ENCODE measurements around the gene NR2E1. TPM values are rescaled to one million over a fixed set of nuclear protein-coding genes. Genes with fewer than 3 reads are reported as not detected.

NR2E1 gene
- total RNA-seq, 1 experiment from 2014 or later = not detected

GRCh38 chr6:108203189-108204112 is 37.6 kb downstream of the NR2E1 start:
- peaks cover 3% of the 10 kb centered on the region for H3K4me1 Mint-ChIP-seq
- no peaks in the 10 kb centered on the region for H3K9me3 Mint-ChIP-seq
- no peaks in the 10 kb centered on the region for H3K27me3 Mint-ChIP-seq (ENCODE audit: low read depth)
- ChIA-PET POLR2A (no interaction called here), CTCF (no interaction called here)
- no peak overlapping the region for H3K4me3 Mint-ChIP-seq
- DNase-seq (ENCODE audit: low spot score) (no peak), ATAC-seq (no peak)
- H3K36me3 Mint-ChIP-seq = no peaks in the 10 kb centered on the region; the same call in 1 of the 2 replicates
- H3K27ac Mint-ChIP-seq = no peak overlapping the region
- TF ChIP-seq EMX1 (CRISPR knock-in tag; IDR thresholded peaks at IDR 0.05) = no peak
- TF ChIP-seq TP53 (CRISPR knock-in tag; IDR thresholded peaks at IDR 0.05) = no peak
- TF ChIP-seq, protein P1, sequence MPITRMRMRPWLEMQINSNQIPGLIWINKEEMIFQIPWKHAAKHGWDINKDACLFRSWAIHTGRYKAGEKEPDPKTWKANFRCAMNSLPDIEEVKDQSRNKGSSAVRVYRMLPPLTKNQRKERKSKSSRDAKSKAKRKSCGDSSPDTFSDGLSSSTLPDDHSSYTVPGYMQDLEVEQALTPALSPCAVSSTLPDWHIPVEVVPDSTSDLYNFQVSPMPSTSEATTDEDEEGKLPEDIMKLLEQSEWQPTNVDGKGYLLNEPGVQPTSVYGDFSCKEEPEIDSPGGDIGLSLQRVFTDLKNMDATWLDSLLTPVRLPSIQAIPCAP (CRISPR knock-in tag; IDR thresholded peaks at IDR 0.05) = no peak
- TF ChIP-seq, protein P2, sequence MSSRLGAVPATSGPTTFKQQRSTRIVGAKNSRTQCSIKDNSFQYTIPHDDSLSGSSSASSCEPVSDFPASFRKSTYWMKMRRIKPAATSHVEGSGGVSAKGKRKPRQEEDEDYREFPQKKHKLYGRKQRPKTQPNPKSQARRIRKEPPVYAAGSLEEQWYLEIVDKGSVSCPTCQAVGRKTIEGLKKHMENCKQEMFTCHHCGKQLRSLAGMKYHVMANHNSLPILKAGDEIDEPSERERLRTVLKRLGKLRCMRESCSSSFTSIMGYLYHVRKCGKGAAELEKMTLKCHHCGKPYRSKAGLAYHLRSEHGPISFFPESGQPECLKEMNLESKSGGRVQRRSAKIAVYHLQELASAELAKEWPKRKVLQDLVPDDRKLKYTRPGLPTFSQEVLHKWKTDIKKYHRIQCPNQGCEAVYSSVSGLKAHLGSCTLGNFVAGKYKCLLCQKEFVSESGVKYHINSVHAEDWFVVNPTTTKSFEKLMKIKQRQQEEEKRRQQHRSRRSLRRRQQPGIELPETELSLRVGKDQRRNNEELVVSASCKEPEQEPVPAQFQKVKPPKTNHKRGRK (CRISPR knock-in tag; IDR thresholded peaks at IDR 0.05; ENCODE audit: borderline replicate concordance) = no peak
- TF ChIP-seq CREM (CRISPR knock-in tag; IDR thresholded peaks at IDR 0.05) = no peak
- no peak for TF ChIP-seq SMAD3 (CRISPR knock-in tag; IDR thresholded peaks at IDR 0.05; ENCODE audit: borderline replicate concordance)
- no peak for TF ChIP-seq NR1H2 (CRISPR knock-in tag; IDR thresholded peaks at IDR 0.05)
- TF ChIP-seq ELF4 (CRISPR knock-in tag; IDR thresholded peaks at IDR 0.05; ENCODE audit: low read depth) = no peak
- no peak for TF ChIP-seq OVOL2 (CRISPR knock-in tag; IDR thresholded peaks at IDR 0.05; ENCODE audit: borderline replicate concordance)
- TF ChIP-seq ZNF121 (CRISPR knock-in tag; IDR thresholded peaks at IDR 0.05) = no peak
- no peak for TF ChIP-seq ATF6 (CRISPR knock-in tag; IDR thresholded peaks at IDR 0.05)
- TF ChIP-seq, protein P3, sequence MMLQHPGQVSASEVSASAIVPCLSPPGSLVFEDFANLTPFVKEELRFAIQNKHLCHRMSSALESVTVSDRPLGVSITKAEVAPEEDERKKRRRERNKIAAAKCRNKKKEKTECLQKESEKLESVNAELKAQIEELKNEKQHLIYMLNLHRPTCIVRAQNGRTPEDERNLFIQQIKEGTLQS (CRISPR knock-in tag; conservative IDR thresholded peaks at IDR 0.05) = no peak

DNA sequence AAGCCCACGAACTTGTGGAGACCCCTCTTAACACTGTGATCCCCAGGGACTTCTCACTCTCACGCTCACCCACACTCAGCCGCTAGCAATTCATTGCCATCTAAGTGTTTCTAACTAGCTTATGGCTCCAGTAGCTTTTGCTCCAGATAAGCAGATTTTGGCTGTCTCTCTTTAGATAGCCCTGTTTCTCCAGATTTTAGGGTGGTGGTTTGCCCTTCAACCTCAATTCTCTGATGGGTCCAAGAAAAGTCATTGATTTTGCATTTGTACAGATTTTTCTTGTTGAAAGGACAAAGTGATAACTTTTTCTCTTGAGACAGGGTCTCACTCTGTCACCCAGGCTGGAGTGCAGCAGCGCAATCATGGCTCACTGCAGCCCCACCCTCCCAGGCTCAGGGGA is 41.2 kb downstream of the NR2E1 start:
- no peak overlapping the region for H3K27ac Mint-ChIP-seq
- POLR2A ChIA-PET = no interaction called here
- DNase-seq (ENCODE audit: low spot score) = no peak
- peaks cover 3% of the 10 kb centered on the region for H3K4me1 Mint-ChIP-seq
- no peaks in the 10 kb centered on the region; the same call in 1 of the 2 replicates for H3K36me3 Mint-ChIP-seq
- no peaks in the 10 kb centered on the region for H3K27me3 Mint-ChIP-seq (ENCODE audit: low read depth)
- H3K4me3 Mint-ChIP-seq = no peak overlapping the region
- no peak for ATAC-seq
- CTCF ChIA-PET = interaction anchor here (0.6 kb wide), 1 partner anchor 51 kb away, joined by 3 read pairs; no protein-coding TSS in a partner anchor
- H3K9me3 Mint-ChIP-seq = no peaks in the 10 kb centered on the region
- no peak for TF ChIP-seq NFYB (CRISPR knock-in tag; conservative IDR thresholded peaks at IDR 0.05; ENCODE audit: low read depth)
- TF ChIP-seq SMAD4 (CRISPR knock-in tag; IDR thresholded peaks at IDR 0.05) = no peak
- TF ChIP-seq JUN (CRISPR knock-in tag; IDR thresholded peaks at IDR 0.05) = no peak
- TF ChIP-seq RELA (CRISPR knock-in tag; IDR thresholded peaks at IDR 0.05; ENCODE audit: borderline replicate concordance) = no peak
- TF ChIP-seq JAZF1 (CRISPR knock-in tag; IDR thresholded peaks at IDR 0.05) = no peak
- no peak for TF ChIP-seq ATF1 (CRISPR knock-in tag; IDR thresholded peaks at IDR 0.05)
- TF ChIP-seq TP53 (CRISPR knock-in tag; IDR thresholded peaks at IDR 0.05) = no peak
- TF ChIP-seq, protein P4, sequence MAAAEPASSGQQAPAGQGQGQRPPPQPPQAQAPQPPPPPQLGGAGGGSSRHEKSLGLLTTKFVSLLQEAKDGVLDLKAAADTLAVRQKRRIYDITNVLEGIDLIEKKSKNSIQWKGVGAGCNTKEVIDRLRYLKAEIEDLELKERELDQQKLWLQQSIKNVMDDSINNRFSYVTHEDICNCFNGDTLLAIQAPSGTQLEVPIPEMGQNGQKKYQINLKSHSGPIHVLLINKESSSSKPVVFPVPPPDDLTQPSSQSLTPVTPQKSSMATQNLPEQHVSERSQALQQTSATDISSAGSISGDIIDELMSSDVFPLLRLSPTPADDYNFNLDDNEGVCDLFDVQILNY (CRISPR knock-in tag; IDR thresholded peaks at IDR 0.05) = no peak
- TF ChIP-seq FOXP1 (CRISPR knock-in tag; IDR thresholded peaks at IDR 0.05; ENCODE audit: borderline replicate concordance) = no peak
- TF ChIP-seq AFF4 (CRISPR knock-in tag; IDR thresholded peaks at IDR 0.05; ENCODE audit: borderline replicate concordance) = no peak
- no peak for TF ChIP-seq NR1H2 (CRISPR knock-in tag; IDR thresholded peaks at IDR 0.05)
- no peak for TF ChIP-seq ZNF317 (CRISPR knock-in tag; IDR thresholded peaks at IDR 0.05; ENCODE audit: borderline replicate concordance, low read depth)

Measured in WTC11 (cell line).